GM18867 (cell line): ENCODE results near the gene EIF3A.
A peak's percentile ranks its signal among the peaks of the same experiment; 100 is the strongest.
"Not testable (repeated sequence)": the region's sequence is repeated elsewhere in the genome, so short reads cannot be mapped to it uniquely, and the experiment has no call there.

Experiments
- ATAC-seq: cut with Tn5 transposase; IDR thresholded peaks from one replicate; pipeline ENCODE4 v1.9.1; 2021; ENCODE audit warnings: mild to moderate bottlenecking, moderate library complexity; ENCODE audit not compliant: unreplicated experiment

Gene EIF3A, protein sequence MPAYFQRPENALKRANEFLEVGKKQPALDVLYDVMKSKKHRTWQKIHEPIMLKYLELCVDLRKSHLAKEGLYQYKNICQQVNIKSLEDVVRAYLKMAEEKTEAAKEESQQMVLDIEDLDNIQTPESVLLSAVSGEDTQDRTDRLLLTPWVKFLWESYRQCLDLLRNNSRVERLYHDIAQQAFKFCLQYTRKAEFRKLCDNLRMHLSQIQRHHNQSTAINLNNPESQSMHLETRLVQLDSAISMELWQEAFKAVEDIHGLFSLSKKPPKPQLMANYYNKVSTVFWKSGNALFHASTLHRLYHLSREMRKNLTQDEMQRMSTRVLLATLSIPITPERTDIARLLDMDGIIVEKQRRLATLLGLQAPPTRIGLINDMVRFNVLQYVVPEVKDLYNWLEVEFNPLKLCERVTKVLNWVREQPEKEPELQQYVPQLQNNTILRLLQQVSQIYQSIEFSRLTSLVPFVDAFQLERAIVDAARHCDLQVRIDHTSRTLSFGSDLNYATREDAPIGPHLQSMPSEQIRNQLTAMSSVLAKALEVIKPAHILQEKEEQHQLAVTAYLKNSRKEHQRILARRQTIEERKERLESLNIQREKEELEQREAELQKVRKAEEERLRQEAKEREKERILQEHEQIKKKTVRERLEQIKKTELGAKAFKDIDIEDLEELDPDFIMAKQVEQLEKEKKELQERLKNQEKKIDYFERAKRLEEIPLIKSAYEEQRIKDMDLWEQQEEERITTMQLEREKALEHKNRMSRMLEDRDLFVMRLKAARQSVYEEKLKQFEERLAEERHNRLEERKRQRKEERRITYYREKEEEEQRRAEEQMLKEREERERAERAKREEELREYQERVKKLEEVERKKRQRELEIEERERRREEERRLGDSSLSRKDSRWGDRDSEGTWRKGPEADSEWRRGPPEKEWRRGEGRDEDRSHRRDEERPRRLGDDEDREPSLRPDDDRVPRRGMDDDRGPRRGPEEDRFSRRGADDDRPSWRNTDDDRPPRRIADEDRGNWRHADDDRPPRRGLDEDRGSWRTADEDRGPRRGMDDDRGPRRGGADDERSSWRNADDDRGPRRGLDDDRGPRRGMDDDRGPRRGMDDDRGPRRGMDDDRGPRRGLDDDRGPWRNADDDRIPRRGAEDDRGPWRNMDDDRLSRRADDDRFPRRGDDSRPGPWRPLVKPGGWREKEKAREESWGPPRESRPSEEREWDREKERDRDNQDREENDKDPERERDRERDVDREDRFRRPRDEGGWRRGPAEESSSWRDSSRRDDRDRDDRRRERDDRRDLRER (N-terminal part only)

DNA sequence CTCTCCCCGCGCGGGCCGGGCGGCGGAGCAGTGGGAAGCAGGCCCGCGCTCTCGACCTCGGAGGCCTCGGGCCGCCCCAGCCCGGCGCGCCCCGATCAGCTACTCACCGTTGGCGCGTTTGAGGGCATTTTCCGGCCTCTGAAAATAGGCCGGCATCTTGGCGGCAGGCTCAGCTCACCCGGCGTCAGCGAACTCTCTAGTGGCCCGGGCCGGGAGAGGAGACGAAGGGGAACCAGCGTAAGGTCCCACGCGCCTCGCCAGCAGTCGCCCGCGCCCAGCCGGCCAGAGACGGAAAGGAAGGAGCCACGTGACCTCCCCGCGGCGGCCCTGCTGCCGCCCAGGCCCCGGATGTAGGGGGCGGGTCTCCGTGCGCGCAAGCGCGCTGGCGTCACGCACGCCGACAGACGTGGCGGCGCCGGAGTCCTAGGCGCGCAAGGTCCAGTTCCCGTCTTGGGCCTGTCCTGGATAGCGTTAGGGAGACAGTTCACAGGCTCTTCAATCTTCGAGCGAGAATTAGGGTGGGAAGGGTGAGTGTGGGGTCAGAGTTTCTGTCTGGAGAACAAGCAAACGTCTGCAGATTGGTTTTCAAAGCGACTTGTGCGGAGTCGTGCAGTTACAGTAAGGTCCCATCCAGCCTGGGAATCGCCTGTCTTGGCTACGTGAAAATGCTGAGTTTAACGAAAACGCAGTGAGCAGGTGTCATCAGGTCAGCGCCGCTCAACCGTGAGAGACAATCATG, at the start of gene EIF3A:
Gene EIF3A (minus strand): TSS at position 297 of the 739 bp plus-strand sequence. CDS start 141 bp downstream, at position 156.
- ATAC-seq: peak; percentile 83

DNA sequence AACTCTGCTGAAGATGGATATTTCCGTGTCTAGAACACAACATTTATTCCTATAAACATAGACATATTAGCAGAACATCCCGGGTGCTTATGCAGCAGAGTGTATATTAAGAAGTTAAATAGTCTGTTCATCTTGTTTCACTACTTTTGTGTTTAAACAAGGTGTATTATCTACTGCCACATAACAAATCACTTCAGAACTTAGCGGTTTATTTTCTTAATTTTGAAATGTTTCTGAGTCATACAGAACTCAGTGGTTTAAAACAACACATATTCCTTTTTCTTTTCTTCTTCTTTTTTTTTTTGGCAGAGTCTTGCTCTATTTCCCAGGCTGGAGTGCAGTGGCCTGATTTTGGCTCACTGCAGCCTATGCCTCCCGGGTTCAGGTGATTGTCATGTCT, 49.1 kb upstream of the EIF3A start:
- ATAC-seq: no peak

DNA sequence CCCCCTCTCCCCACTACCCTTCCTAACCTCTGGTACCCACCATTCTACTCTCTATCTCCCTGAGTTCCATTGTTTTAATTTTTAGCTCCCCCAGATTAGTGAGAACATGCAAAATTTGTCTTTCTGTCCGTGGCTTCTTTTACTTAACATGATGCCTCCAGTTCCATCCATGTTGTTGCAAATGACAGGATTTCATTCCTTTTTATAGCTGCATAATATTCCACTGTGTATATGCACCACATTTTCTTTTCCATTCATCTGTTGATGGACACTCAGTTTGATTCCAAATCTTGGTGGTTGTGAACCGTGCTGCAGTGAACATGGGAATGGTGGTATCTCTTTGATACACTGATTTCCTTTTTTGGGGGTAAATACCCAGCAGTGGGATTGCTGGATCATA, 45.3 kb upstream of the EIF3A start:
- ATAC-seq: no peak

DNA sequence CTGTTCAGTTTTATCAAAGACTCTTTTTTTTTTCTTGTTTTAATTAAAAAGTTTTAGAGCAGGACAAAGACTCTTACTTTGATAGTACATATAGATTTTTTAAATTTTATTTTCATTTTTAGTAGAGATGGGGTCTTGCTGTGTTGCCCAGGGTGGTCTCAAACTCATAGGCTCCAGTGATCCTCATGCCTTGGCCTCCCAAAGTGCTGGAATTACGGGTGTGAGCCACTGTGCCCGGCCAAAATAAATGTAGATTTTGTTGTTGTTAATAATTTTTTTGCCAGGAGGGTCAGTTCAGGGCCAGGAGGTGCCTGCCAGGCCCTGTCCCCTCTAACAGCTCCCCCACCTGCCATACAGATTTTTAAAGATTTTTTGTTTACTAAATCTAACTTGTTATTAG, 40.3 kb upstream of the EIF3A start:
- no peak for ATAC-seq

DNA sequence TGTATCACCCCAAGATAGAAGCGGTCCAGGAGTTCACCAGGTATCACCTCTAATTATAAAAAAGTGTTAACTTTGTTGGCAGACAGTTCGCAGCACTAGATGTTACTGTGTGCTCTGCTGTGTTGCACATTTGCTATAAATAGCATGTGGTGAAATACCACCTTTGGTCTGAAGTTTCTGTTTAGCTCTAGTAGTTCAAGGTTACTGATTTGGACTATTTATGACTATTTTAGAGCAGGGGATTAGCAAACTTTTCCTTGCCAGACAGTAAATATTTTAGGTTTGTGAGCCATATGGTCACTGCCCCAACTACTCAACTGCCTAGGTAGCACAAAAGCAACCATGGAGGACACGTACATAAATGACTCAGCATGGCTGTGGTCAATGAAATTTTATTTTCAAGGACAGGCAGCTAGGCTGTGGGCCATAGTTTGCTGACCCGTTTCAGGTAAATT, 39.8 kb upstream of the EIF3A start:
- ATAC-seq: peak; percentile 88

DNA sequence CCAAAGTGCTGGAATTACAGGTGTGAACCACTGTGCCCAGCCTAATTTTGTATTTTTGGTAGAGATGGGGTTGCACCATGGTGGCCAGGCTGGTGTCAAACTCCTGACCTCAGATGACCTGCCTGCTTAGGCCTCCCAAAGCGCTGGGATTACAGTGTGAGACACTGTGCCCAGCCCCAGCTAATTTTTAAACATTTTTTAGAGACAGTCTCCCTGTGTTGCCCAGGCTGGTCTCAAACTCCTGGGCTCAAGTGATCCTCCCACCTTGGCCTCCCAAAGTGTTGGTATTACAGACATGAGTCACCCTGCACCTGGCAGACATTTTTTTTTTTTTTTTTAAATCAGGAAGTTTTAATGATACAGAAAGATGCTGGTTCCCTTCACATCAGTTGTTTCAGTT, 38.8 kb upstream of the EIF3A start:
- no peak for ATAC-seq

DNA sequence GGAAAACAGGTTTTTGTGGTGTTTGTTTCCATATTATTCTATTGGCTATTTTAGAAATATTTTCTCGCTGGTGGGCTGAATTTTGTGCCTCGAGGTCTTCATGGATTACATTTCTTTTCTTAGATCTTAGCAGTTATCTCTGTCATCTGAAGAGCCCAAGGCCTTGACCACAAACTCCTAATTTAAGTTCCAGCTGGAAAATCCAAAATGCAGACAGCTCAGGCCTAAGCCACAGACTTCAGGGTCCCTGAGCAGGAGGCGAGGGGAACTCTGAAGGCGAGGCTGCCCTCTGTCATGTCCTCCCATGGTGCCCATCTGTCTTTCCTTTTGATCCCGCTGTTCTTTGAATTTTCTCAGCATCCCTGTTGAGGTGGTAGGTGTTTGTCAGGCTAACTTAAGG, 37.6 kb upstream of the EIF3A start:
- ATAC-seq: no peak

DNA sequence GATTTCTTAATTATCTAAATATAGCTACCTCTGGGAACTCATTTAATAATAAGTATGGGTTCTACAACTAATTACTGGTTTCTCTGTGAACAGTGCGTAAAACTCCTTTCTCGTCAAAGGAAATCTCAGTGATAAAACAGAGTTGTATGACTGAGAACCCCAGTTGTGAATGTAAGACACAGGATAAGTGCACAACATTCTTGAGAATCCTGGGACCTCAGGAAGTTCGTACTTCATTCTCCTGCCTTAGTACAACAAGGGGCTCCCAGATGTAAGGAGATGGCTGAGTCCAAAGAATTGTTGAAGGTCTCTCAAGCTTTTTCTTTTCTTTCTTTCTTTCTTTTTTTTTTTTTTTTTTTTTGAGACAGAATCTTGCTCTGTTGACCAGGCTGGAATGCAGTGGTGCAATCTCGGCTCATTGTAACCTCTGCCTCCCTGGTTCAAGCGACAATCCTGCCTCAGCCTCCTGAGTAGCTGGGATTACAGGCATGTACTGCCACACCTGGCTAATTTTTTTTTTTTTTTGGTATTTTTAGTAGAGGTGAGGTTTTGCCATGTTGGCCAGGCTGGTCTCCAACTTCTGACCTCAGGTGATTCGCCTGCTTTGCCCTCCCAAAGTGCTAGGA, 35.8 kb upstream of the EIF3A start:
- no peak for ATAC-seq

DNA sequence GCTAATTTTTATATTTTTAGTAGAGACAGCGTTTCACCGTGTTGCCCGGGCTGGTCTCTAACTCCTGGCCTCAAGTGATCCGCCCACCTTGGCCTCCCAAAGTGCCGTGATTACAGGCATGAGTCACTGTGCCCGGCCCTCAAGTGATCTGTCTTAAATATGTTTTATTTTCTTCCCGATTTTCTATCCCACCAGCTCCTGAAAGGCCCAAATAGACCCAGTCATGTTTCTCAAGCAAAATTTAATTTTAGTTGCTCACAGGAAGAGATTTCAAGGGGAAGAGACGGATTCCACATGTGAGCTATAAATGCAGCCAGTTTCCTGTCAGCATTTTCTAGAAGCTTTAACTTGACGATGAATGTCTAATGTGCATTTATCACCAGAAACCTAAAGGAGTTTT, 35.3 kb upstream of the EIF3A start:
- ATAC-seq: no peak

DNA sequence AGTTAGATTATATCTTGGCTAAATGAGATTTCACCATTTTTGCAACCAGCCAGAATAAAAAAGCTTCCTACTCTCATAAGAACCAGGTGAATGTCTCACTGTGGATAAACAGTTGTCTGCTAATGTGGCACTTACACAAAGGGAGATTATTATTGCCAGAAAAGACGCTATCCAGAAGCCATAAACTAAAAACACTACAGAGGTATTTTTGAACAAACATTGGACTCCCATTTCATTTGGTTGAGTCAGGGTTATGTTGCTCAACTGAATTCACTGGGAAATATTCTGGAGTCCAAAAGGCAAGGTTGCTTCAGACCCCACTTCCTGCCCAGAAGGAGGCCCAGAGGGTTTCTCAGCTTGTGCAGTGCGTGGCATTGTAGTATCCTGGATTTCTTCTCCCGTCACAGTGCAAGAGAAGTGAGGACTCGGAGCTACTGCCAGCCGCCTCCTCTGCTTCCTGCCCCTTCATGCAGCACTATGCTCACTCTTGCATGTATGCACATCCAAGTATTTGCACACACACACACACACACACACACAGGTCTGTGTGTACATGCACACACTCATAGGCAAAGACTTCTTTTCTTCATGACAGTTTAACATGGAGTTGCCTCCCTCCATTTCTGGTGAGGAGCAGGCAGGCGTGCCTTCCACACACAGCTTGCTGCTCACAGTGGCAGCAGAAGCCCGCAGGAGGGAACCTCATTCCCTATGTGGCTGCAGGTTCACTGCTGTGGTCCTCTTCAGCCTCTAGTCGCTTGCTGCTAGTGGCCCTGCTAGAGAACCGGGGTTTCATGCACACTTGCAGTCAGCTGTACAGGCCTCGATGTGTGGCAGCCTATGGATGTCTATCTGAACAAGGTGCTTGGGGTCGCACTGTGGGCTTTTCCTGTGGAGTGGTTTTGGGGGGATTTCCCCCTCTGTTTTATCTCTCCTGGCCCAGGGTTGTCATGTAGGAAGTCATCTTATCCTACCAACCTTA, 33.4 kb upstream of the EIF3A start:
- ATAC-seq: no peak

DNA sequence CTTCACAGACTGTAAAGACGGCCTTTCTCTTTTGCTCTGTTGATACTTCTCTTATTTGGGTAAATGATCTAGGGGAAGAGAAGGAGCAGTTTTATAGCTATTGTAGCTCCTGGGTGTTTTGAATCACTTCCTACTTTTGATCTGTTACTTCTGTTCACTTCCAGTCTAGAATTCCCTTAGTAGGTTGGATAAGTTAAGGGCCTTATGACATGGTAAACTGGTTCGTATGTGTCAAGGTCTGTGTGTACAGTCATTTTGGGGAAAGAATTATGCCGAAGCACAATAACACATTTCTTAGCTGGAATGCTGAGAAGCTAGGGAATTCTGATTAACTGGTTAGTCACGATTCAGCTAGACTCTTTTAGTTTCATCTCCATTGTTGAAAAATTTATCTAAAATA, 31.4 kb upstream of the EIF3A start:
- ATAC-seq: no peak

DNA sequence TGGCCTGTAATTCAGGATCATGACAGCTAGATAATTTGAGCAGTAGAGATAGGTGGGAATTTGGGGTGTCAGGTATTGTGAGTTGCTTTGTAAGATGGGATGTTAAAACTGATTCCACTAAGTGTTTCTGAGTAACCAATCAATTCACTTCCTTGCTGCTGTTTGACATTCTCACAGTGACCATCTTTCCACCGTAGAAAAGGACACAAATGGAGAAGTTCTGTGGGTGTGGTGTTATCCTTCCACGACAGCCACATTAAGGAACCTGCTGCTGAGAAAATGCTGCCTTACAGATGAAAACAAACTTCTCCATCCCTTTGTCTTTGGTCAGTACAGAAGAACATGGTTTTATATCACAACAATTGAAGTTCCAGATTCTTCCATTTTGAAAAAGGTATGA, 27.2 kb upstream of the EIF3A start:
- ATAC-seq: not testable (repeated sequence)

DNA sequence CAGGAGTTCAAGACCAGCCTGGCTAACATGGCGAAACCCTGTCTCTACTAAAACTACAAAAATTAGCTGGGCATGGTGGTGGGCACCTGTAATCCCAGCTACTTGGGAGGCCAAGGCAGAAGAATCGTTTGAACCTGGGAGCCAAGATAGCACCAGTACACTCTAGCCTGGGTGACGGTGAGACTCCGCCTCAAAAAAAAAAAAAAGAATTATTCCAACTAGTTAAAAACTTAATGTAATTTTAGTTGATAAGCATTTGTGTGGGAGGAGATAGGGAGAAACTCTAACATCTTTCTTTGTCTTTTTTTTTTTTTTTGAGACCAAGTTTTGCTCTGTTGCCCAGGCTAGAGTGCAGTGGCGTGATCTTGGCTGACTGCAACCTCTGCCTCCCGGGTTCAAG, 26.5 kb upstream of the EIF3A start:
- not testable (repeated sequence) for ATAC-seq

DNA sequence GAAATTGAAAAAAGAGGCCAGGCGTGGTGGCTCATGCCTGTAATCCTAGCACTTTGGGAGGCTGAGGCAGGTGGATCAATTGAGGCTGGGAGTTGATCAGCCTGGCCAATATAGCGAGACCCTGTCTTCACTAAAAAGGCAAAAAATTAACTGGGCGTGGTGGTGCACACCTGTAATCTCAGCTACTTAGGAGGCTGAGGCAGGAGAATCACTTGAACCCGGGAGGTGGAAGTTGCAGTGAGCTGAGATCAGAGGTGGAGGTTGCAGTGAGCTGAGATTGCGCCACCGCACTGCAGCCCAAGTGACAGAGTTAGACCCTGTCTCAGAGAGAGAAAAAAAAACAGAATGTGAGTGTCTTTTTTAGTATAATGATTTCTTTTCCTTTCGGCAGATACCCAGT, 25.3 kb upstream of the EIF3A start:
- ATAC-seq: not testable (repeated sequence)

DNA sequence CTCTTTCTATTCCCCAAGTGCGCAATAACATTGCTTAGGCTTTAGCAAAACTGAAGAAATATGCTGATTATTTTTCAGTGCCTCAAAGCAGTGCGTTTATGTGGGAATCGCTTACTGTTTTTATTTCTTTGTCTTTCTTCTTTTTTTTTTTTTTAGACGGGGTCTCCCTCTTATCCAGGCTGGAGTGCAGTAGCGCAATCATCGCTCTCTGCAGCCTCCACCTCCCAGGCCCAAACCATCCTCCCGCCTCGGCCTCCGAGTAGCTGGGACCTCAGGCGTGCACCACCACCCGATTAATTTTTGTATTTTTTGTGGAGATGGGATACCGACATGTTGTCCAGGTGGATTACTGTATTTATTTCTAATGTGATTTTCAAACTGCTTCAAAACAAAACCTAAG, 24.5 kb upstream of the EIF3A start:
- no peak for ATAC-seq

DNA sequence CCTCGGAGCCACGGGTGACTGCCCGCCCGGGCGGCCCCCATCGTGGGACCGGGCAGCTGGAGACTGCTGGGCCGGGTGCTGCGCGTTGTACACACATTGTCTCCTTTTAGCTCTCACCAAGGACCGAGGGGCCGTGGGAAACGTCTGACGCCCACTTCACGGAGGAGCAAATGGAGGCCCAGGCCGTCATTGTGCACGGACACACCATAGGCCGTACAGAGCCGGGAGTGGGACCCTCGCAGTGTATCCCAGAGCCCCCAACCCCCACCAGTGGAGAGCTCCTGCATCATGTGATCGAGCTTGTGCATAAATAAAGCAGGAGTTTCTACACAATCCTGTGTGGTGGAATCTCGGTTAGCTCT, 24.0 kb upstream of the EIF3A start:
- no peak for ATAC-seq

DNA sequence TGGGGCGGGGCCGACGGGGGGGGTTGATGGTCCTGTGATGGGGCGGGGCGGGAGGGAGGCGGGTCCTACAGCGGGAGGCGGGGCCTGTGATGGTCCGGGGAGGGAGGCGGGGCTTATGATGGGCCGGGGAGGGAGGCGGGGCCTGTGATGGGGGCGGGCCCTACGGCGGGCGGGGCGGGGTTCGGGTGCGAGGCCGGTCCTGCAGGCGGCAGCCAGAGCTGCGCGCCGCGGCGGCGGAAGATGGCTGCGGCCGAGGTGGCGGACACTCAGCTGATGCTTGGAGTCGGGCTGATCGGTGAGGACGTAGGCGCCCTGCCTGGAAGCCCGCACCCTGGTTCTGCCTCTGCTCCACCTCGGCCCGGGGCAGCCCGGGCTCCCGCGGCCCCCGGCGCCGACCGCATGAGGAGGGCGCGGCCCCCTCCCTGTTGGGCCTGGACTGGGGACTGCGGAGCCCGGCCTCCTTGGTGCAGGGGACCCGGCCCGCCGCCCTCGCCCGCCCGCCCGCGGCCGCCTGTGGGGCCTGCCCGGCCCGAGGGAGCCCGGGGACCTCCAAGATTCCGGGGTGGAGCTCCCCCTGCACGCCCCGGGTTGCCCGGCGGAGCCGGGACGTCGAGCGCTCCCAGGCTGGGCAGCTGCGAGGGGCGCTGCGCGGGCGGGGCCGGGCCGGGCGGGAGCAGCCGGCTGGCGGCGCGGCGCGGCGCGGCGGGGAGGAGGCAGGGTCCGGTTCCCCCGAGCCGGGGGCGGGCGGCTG, 23.5 kb upstream of the EIF3A start, which contains the start of gene DENND10:
Gene DENND10 (plus strand): TSS at position 211 of the 751 bp plus-strand sequence. CDS start 30 bp downstream, at position 241.
- peak; percentile 79 for ATAC-seq
